ENCODE measurements around the gene TUFT1.

DNA sequence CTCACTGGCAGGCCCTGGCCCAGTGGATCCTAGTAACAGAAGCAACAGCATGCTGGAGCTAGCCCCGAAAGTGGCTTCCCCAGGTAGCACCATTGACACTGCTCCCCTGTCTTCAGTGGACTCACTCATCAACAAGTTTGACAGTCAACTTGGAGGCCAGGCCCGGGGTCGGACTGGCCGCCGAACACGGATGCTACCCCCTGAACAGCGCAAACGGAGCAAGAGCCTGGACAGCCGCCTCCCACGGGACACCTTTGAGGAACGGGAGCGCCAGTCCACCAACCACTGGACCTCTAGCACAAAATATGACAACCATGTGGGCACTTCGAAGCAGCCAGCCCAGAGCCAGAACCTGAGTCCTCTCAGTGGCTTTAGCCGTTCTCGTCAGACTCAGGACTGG, 21.2 kb upstream of the TUFT1 start:
- TF ChIP-seq, protein P1, sequence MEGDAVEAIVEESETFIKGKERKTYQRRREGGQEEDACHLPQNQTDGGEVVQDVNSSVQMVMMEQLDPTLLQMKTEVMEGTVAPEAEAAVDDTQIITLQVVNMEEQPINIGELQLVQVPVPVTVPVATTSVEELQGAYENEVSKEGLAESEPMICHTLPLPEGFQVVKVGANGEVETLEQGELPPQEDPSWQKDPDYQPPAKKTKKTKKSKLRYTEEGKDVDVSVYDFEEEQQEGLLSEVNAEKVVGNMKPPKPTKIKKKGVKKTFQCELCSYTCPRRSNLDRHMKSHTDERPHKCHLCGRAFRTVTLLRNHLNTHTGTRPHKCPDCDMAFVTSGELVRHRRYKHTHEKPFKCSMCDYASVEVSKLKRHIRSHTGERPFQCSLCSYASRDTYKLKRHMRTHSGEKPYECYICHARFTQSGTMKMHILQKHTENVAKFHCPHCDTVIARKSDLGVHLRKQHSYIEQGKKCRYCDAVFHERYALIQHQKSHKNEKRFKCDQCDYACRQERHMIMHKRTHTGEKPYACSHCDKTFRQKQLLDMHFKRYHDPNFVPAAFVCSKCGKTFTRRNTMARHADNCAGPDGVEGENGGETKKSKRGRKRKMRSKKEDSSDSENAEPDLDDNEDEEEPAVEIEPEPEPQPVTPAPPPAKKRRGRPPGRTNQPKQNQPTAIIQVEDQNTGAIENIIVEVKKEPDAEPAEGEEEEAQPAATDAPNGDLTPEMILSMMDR (IDR thresholded peaks at IDR 0.05 in 2 of 3, conservative IDR thresholded peaks at IDR 0.05 in 1 of 3; ENCODE audit: insufficient read depth in 2 of 3, low read depth in 1 of 3, low read length in 3 of 3): no peak
- TF ChIP-seq ESRRA (IDR thresholded peaks at IDR 0.05; ENCODE audit: borderline replicate concordance, low read depth): no peak
- TF ChIP-seq POLR2A (conservative IDR thresholded peaks at IDR 0.05): no peak

Data from K562 (cell line).